ENCODE data around the gene TSPAN32.

Gene TSPAN32

GRCh38 chr11:2342981-2343380, 41.2 kb downstream of the TSPAN32 start:
- H3K36me3 ChIP-seq (ENCODE audit: control insufficient read depth, insufficient read depth, low read length): no peaks in the 10 kb centered on the region
- no peaks in the 10 kb centered on the region for H3K79me2 ChIP-seq (ENCODE audit: control insufficient read depth, insufficient read depth, low read length)
- no peak overlapping the region for H3K4me3 ChIP-seq (ENCODE audit: low read length)
- H2BK5ac ChIP-seq (ENCODE audit: low read length): no peak overlapping the region
- no peak overlapping the region for H4K5ac ChIP-seq (ENCODE audit: low read length)
- no peak overlapping the region for H3K23ac ChIP-seq (ENCODE audit: low read length)
- H2BK120ac ChIP-seq (ENCODE audit: low read depth, low read length): no peak overlapping the region
- no peak overlapping the region for H3K56ac ChIP-seq (ENCODE audit: low read length)
- no peaks in the 10 kb centered on the region for H3K79me1 ChIP-seq (ENCODE audit: low read length)
- no peak for DNase-seq
- WGBS (ENCODE audit: extremely low coverage, insufficient coverage, low lambda C conversion rate): no CpG with 5 or more reads among the region's 5 CpGs
- no peaks in the 10 kb centered on the region for H3K27me3 ChIP-seq (ENCODE audit: insufficient read depth, low read length, poor library complexity)
- H3K4me1 ChIP-seq (ENCODE audit: control insufficient read depth, low read depth, low read length): peaks cover 2% of the 10 kb centered on the region
- H2AK5ac ChIP-seq (ENCODE audit: low read length): no peak overlapping the region
- H4K8ac ChIP-seq (ENCODE audit: low read depth, low read length): no peak overlapping the region
- no peak overlapping the region for H2BK15ac ChIP-seq (replicated peaks; ENCODE audit: low read depth)
- H3K27ac ChIP-seq (ENCODE audit: low read depth, low read length): no peak overlapping the region
- H3K4ac ChIP-seq (ENCODE audit: low read depth, low read length): no peak overlapping the region
- no peak overlapping the region for H3K18ac ChIP-seq (ENCODE audit: low read length)
- H3K9ac ChIP-seq (ENCODE audit: low read length): no peak overlapping the region
- H3K4me2 ChIP-seq (ENCODE audit: low read length): no peak overlapping the region

GRCh38 chr11:2343502-2343901, 41.7 kb downstream of the TSPAN32 start:
- H3K36me3 ChIP-seq (ENCODE audit: control insufficient read depth, insufficient read depth, low read length): no peaks in the 10 kb centered on the region
- no peaks in the 10 kb centered on the region for H3K79me1 ChIP-seq (ENCODE audit: low read length)
- H3K56ac ChIP-seq (ENCODE audit: low read length): no peak overlapping the region
- H3K79me2 ChIP-seq (ENCODE audit: control insufficient read depth, insufficient read depth, low read length): no peaks in the 10 kb centered on the region
- H3K4ac ChIP-seq (ENCODE audit: low read depth, low read length): no peak overlapping the region
- no peak overlapping the region for H3K27ac ChIP-seq (ENCODE audit: low read depth, low read length)
- no CpG with 5 or more reads among the region's 4 CpGs for WGBS (ENCODE audit: extremely low coverage, insufficient coverage, low lambda C conversion rate)
- no peak overlapping the region for H2BK120ac ChIP-seq (ENCODE audit: low read depth, low read length)
- H3K27me3 ChIP-seq (ENCODE audit: insufficient read depth, low read length, poor library complexity): no peaks in the 10 kb centered on the region
- no peak overlapping the region for H3K18ac ChIP-seq (ENCODE audit: low read length)
- DNase-seq: no peak
- no peak overlapping the region for H2BK15ac ChIP-seq (replicated peaks; ENCODE audit: low read depth)
- no peak overlapping the region for H3K9ac ChIP-seq (ENCODE audit: low read length)
- H4K8ac ChIP-seq (ENCODE audit: low read depth, low read length): no peak overlapping the region
- H3K23ac ChIP-seq (ENCODE audit: low read length): no peak overlapping the region
- H4K5ac ChIP-seq (ENCODE audit: low read length): no peak overlapping the region
- H3K4me2 ChIP-seq (ENCODE audit: low read length): no peak overlapping the region
- no peak overlapping the region for H2AK5ac ChIP-seq (ENCODE audit: low read length)
- H3K4me1 ChIP-seq (ENCODE audit: control insufficient read depth, low read depth, low read length): peaks cover 1% of the 10 kb centered on the region
- H2BK5ac ChIP-seq (ENCODE audit: low read length): no peak overlapping the region
- no peak overlapping the region for H3K4me3 ChIP-seq (ENCODE audit: low read length)

- Histone ChIP-seq H3K4ac (ENCODE audit: low read depth, low read length) (no peak overlapping the region), H3K27ac (ENCODE audit: low read depth, low read length) (no peak overlapping the region), H3K4me2 (ENCODE audit: low read length) (no peak overlapping the region), H3K23ac (ENCODE audit: low read length) (no peak overlapping the region), H3K36me3 (ENCODE audit: control insufficient read depth, insufficient read depth, low read length) (no peaks in the 10 kb centered on the region), H4K8ac (ENCODE audit: low read depth, low read length) (no peak overlapping the region), H3K79me1 (ENCODE audit: low read length) (no peaks in the 10 kb centered on the region), H3K79me2 (ENCODE audit: control insufficient read depth, insufficient read depth, low read length) (no peaks in the 10 kb centered on the region), H3K4me3 (ENCODE audit: low read length) (no peak overlapping the region), H2BK5ac (ENCODE audit: low read length) (no peak overlapping the region), H4K5ac (ENCODE audit: low read length) (no peak overlapping the region), H3K27me3 (ENCODE audit: insufficient read depth, low read length, poor library complexity) (no peaks in the 10 kb centered on the region), H3K18ac (ENCODE audit: low read length) (no peak overlapping the region), H3K56ac (ENCODE audit: low read length) (no peak overlapping the region), H3K9ac (ENCODE audit: low read length) (no peak overlapping the region), H2BK15ac (replicated peaks; ENCODE audit: low read depth) (no peak overlapping the region), H3K4me1 (ENCODE audit: control insufficient read depth, low read depth, low read length) (no peaks in the 10 kb centered on the region), H2AK5ac (ENCODE audit: low read length) (no peak overlapping the region), H2BK120ac (ENCODE audit: low read depth, low read length) (no peak overlapping the region)
- WGBS (ENCODE audit: extremely low coverage, insufficient coverage, low lambda C conversion rate): no CpG with 5 or more reads among the region's 2 CpGs
- no peak for DNase-seq
Measured at GRCh38 chr11:2345050-2345449, 43.2 kb downstream of the TSPAN32 start.

- Histone ChIP-seq H3K27ac (ENCODE audit: low read depth, low read length) (no peak overlapping the region), H3K23ac (ENCODE audit: low read length) (no peak overlapping the region), H2BK5ac (ENCODE audit: low read length) (no peak overlapping the region), H3K27me3 (ENCODE audit: insufficient read depth, low read length, poor library complexity) (no peaks in the 10 kb centered on the region), H3K4me1 (ENCODE audit: control insufficient read depth, low read depth, low read length) (no peaks in the 10 kb centered on the region), H2BK15ac (replicated peaks; ENCODE audit: low read depth) (no peak overlapping the region), H3K4me3 (ENCODE audit: low read length) (no peak overlapping the region), H3K9ac (ENCODE audit: low read length) (no peak overlapping the region), H3K79me1 (ENCODE audit: low read length) (no peaks in the 10 kb centered on the region), H3K18ac (ENCODE audit: low read length) (no peak overlapping the region), H3K4ac (ENCODE audit: low read depth, low read length) (no peak overlapping the region), H2BK120ac (ENCODE audit: low read depth, low read length) (no peak overlapping the region), H4K5ac (ENCODE audit: low read length) (no peak overlapping the region), H3K56ac (ENCODE audit: low read length) (no peak overlapping the region), H3K79me2 (ENCODE audit: control insufficient read depth, insufficient read depth, low read length) (no peaks in the 10 kb centered on the region), H3K36me3 (ENCODE audit: control insufficient read depth, insufficient read depth, low read length) (no peaks in the 10 kb centered on the region), H4K8ac (ENCODE audit: low read depth, low read length) (no peak overlapping the region), H2AK5ac (ENCODE audit: low read length) (no peak overlapping the region), H3K4me2 (ENCODE audit: low read length) (no peak overlapping the region)
- no CpG with 5 or more reads among the region's 4 CpGs for WGBS (ENCODE audit: extremely low coverage, insufficient coverage, low lambda C conversion rate)
- DNase-seq: no peak
Measured at GRCh38 chr11:2346014-2346413, 44.2 kb downstream of the TSPAN32 start.

GRCh38 chr11:2346586-2347307, 44.9 kb downstream of the TSPAN32 start:
- H3K27me3 ChIP-seq (ENCODE audit: insufficient read depth, low read length, poor library complexity): no peaks in the 10 kb centered on the region
- H3K79me1 ChIP-seq (ENCODE audit: low read length): no peaks in the 10 kb centered on the region
- H2BK15ac ChIP-seq (replicated peaks; ENCODE audit: low read depth): no peak overlapping the region
- no CpG with 5 or more reads among the region's 10 CpGs for WGBS (ENCODE audit: extremely low coverage, insufficient coverage, low lambda C conversion rate)
- no peak overlapping the region for H4K5ac ChIP-seq (ENCODE audit: low read length)
- H3K56ac ChIP-seq (ENCODE audit: low read length): no peak overlapping the region
- H3K4ac ChIP-seq (ENCODE audit: low read depth, low read length): no peak overlapping the region
- no peaks in the 10 kb centered on the region for H3K79me2 ChIP-seq (ENCODE audit: control insufficient read depth, insufficient read depth, low read length)
- no peaks in the 10 kb centered on the region for H3K36me3 ChIP-seq (ENCODE audit: control insufficient read depth, insufficient read depth, low read length)
- no peak overlapping the region for H3K9ac ChIP-seq (ENCODE audit: low read length)
- no peak overlapping the region for H2AK5ac ChIP-seq (ENCODE audit: low read length)
- H3K18ac ChIP-seq (ENCODE audit: low read length): no peak overlapping the region
- no peak for DNase-seq
- H3K23ac ChIP-seq (ENCODE audit: low read length): no peak overlapping the region
- H3K4me3 ChIP-seq (ENCODE audit: low read length): no peak overlapping the region
- H2BK120ac ChIP-seq (ENCODE audit: low read depth, low read length): no peak overlapping the region
- no peak overlapping the region for H2BK5ac ChIP-seq (ENCODE audit: low read length)
- no peak overlapping the region for H4K8ac ChIP-seq (ENCODE audit: low read depth, low read length)
- H3K27ac ChIP-seq (ENCODE audit: low read depth, low read length): no peak overlapping the region
- no peaks in the 10 kb centered on the region for H3K4me1 ChIP-seq (ENCODE audit: control insufficient read depth, low read depth, low read length)
- H3K4me2 ChIP-seq (ENCODE audit: low read length): no peak overlapping the region

GRCh38 chr11:2347308-2347830, 45.6 kb downstream of the TSPAN32 start:
- Histone ChIP-seq H4K5ac (ENCODE audit: low read length) (no peak overlapping the region), H2AK5ac (ENCODE audit: low read length) (no peak overlapping the region), H3K27ac (ENCODE audit: low read depth, low read length) (no peak overlapping the region), H3K23ac (ENCODE audit: low read length) (no peak overlapping the region), H3K18ac (ENCODE audit: low read length) (no peak overlapping the region), H3K4me3 (ENCODE audit: low read length) (no peak overlapping the region), H3K27me3 (ENCODE audit: insufficient read depth, low read length, poor library complexity) (no peaks in the 10 kb centered on the region), H3K79me2 (ENCODE audit: control insufficient read depth, insufficient read depth, low read length) (no peaks in the 10 kb centered on the region), H3K4me1 (ENCODE audit: control insufficient read depth, low read depth, low read length) (no peaks in the 10 kb centered on the region), H4K8ac (ENCODE audit: low read depth, low read length) (no peak overlapping the region), H3K4me2 (ENCODE audit: low read length) (no peak overlapping the region), H3K56ac (ENCODE audit: low read length) (no peak overlapping the region), H3K79me1 (ENCODE audit: low read length) (no peaks in the 10 kb centered on the region), H3K9ac (ENCODE audit: low read length) (no peak overlapping the region), H3K36me3 (ENCODE audit: control insufficient read depth, insufficient read depth, low read length) (no peaks in the 10 kb centered on the region), H2BK5ac (ENCODE audit: low read length) (no peak overlapping the region), H2BK15ac (replicated peaks; ENCODE audit: low read depth) (no peak overlapping the region), H2BK120ac (ENCODE audit: low read depth, low read length) (no peak overlapping the region), H3K4ac (ENCODE audit: low read depth, low read length) (no peak overlapping the region)
- WGBS (ENCODE audit: extremely low coverage, insufficient coverage, low lambda C conversion rate): no CpG with 5 or more reads among the region's 9 CpGs
- DNase-seq: no peak
